ENCODE results near the gene TRIM69. TPM values are rescaled to one million over a fixed set of nuclear protein-coding genes. Genes with fewer than 3 reads are reported as not detected.

Gene TRIM69
- total and polyA plus RNA-seq, 4 donors: 11.2 to 26.4 (median 17.2) TPM

DNA sequence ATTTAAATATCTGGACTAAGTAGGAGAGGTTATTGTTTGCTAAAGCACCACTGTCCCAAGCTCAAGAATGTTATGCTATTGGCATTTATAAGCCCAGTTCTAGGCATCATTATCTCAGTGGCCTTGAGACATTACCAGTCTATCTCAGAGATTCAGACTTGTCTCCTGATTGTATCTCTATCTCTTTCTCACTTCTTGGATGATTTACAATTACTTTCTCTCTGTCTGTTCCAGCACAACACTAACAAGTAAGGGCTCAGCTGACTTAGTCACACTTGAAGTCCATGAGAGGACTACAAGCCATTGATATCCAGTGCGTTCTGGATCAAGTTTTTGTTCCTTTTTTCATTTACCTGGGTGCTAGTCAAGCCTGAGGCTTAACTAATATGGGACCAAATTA, 60.2 kb downstream of the TRIM69 start:
- Histone ChIP-seq H3K36me3 (ENCODE audit: control insufficient read depth in 4 of 4, insufficient read depth in 4 of 4, low read length in 4 of 4) (no peaks in the 10 kb centered on the region), H3K4me3 (no peak overlapping the region), H3K27me3 (ENCODE audit: control insufficient read depth in 3 of 3, insufficient read depth in 3 of 3, low read length in 2 of 3) (no peaks in the 10 kb centered on the region), H3K4me1 (ENCODE audit: control insufficient read depth in 5 of 5, insufficient read depth in 5 of 5, low read length in 5 of 5) (peaks cover 0 to 5% (median 1%) of the 10 kb centered on the region in 5 donors), H3K9ac (ENCODE audit: insufficient read depth in 1 of 2, low read length in 2 of 2) (no peak overlapping the region), H3K9me3 (ENCODE audit: control insufficient read depth in 4 of 4, insufficient read depth in 3 of 4, low read length in 3 of 4) (no peaks in the 10 kb centered on the region), H3K27ac (ENCODE audit: low read depth in 1 of 2, low read length in 1 of 2) (no peak overlapping the region)
- TF ChIP-seq, protein P1, sequence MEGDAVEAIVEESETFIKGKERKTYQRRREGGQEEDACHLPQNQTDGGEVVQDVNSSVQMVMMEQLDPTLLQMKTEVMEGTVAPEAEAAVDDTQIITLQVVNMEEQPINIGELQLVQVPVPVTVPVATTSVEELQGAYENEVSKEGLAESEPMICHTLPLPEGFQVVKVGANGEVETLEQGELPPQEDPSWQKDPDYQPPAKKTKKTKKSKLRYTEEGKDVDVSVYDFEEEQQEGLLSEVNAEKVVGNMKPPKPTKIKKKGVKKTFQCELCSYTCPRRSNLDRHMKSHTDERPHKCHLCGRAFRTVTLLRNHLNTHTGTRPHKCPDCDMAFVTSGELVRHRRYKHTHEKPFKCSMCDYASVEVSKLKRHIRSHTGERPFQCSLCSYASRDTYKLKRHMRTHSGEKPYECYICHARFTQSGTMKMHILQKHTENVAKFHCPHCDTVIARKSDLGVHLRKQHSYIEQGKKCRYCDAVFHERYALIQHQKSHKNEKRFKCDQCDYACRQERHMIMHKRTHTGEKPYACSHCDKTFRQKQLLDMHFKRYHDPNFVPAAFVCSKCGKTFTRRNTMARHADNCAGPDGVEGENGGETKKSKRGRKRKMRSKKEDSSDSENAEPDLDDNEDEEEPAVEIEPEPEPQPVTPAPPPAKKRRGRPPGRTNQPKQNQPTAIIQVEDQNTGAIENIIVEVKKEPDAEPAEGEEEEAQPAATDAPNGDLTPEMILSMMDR (IDR thresholded peaks at IDR 0.05; ENCODE audit: control extremely low read depth, extremely low read depth): no peak
- ATAC-seq (ENCODE audit: insufficient read depth, low FRiP score) (no peak), DNase-seq (no peak)
- WGBS, 2 donors: 87 to 98% methylated on average over 1 of the region's 1 CpG

DNA sequence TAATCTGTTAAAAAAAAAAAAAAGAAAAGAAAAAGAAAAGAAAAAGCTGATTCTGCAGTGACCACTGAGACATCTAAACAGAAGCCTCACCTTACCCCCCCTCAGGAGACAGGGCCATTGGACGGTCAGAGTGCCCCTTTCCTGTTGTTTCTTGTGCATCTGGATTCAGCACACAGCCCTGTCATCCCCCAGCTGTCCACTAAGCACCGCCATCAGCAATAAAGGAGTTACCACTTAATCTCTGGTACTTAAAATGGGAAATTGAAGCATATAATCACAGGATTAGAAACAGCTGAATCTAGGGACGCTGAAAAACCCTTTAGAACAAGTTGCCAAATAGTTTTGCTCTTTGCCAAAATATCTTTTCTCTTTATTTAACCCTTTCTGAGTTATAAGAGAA, 62.5 kb downstream of the TRIM69 start:
- WGBS, 2 donors: 32 to 39% methylated on average over 3 of the region's 3 CpGs
- DNase-seq: peak; percentile 38 to 77 (median 76)

DNA sequence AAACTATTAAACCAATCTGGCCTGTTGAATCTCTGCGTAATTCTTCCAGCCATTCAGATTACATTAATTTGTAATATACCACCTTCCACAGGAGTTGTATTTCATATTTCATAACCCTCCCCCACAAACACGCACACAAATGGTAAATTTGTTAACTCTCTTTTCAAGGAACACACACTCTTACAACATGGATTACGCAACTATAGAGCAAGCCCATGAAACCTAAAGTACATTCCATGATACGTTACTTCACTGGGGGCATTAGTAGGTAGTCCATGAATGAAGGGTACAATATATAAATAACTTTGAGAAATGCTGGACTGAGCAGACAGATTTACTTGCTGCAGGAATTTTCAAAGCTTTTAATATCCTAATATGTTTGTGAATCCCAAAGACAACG, 65.0 kb downstream of the TRIM69 start:
- Histone ChIP-seq H3K27ac (ENCODE audit: low read depth in 1 of 2, low read length in 1 of 2) (no peak overlapping the region), H3K4me3 (no peak overlapping the region), H3K9me3 (ENCODE audit: control insufficient read depth in 4 of 4, insufficient read depth in 3 of 4, low read length in 3 of 4) (no peaks in the 10 kb centered on the region), H3K27me3 (ENCODE audit: control insufficient read depth in 3 of 3, insufficient read depth in 3 of 3, low read length in 2 of 3) (no peaks in the 10 kb centered on the region), H3K9ac (ENCODE audit: insufficient read depth in 1 of 2, low read length in 2 of 2) (no peak overlapping the region), H3K36me3 (ENCODE audit: control insufficient read depth in 4 of 4, insufficient read depth in 4 of 4, low read length in 4 of 4) (no peaks in the 10 kb centered on the region), H3K4me1 (ENCODE audit: control insufficient read depth in 5 of 5, insufficient read depth in 5 of 5, low read length in 5 of 5) (peaks cover 0 to 5% (median 1%) of the 10 kb centered on the region in 5 donors)
- no peak for ATAC-seq (ENCODE audit: insufficient read depth, low FRiP score)
- TF ChIP-seq, protein P1 (IDR thresholded peaks at IDR 0.05; ENCODE audit: control extremely low read depth, extremely low read depth): no peak
- WGBS, 2 donors: 45 to 62% methylated on average over 5 of the region's 5 CpGs
- DNase-seq: no peak

More for the DNA sequence above, 62.5 kb downstream of the TRIM69 start:
- ATAC-seq (ENCODE audit: insufficient read depth, low FRiP score): no peak
- Histone ChIP-seq H3K4me1 (ENCODE audit: control insufficient read depth in 5 of 5, insufficient read depth in 5 of 5, low read length in 5 of 5) (peaks cover 0 to 5% (median 1%) of the 10 kb centered on the region in 5 donors), H3K9ac (ENCODE audit: insufficient read depth in 1 of 2, low read length in 2 of 2) (no peak overlapping the region), H3K9me3 (ENCODE audit: control insufficient read depth in 4 of 4, insufficient read depth in 3 of 4, low read length in 3 of 4) (no peaks in the 10 kb centered on the region), H3K36me3 (ENCODE audit: control insufficient read depth in 4 of 4, insufficient read depth in 4 of 4, low read length in 4 of 4) (no peaks in the 10 kb centered on the region), H3K27me3 (ENCODE audit: control insufficient read depth in 3 of 3, insufficient read depth in 3 of 3, low read length in 2 of 3) (no peaks in the 10 kb centered on the region), H3K4me3 (no peak overlapping the region), H3K27ac (ENCODE audit: low read depth in 1 of 2, low read length in 1 of 2) (no peak overlapping the region)
- TF ChIP-seq, protein P1 (IDR thresholded peaks at IDR 0.05; ENCODE audit: control extremely low read depth, extremely low read depth): no peak

DNA sequence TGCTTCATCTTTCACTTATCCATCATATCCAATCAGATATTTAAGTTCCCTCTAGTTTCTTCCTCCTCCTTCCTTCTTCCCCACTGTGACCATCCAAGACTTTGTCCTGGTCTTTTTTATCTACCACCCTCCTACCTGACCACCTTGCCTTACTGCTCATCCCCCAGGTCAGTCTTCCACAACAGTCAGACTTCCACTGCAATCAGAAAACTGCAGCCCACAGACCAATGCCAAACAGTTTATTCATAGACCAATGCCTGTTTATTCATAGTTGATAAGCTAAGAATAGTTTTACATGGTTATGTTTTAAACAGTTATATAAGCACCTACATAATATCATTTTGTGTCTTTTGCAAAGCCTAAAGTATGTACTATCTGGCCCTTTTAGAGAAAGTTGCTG, 65.5 kb downstream of the TRIM69 start:
- ATAC-seq (ENCODE audit: insufficient read depth, low FRiP score): no peak
- H3K9ac ChIP-seq (ENCODE audit: insufficient read depth in 1 of 2, low read length in 2 of 2): no peak overlapping the region
- H3K27ac ChIP-seq (ENCODE audit: low read depth in 1 of 2, low read length in 1 of 2): no peak overlapping the region
- H3K36me3 ChIP-seq (ENCODE audit: control insufficient read depth in 4 of 4, insufficient read depth in 4 of 4, low read length in 4 of 4): no peaks in the 10 kb centered on the region
- peaks cover 0 to 5% (median 1%) of the 10 kb centered on the region in 5 donors for H3K4me1 ChIP-seq (ENCODE audit: control insufficient read depth in 5 of 5, insufficient read depth in 5 of 5, low read length in 5 of 5)
- no peak overlapping the region for H3K4me3 ChIP-seq
- H3K27me3 ChIP-seq (ENCODE audit: control insufficient read depth in 3 of 3, insufficient read depth in 3 of 3, low read length in 2 of 3): no peaks in the 10 kb centered on the region
- TF ChIP-seq, protein P1 (IDR thresholded peaks at IDR 0.05; ENCODE audit: control extremely low read depth, extremely low read depth): no peak
- no peaks in the 10 kb centered on the region for H3K9me3 ChIP-seq (ENCODE audit: control insufficient read depth in 4 of 4, insufficient read depth in 3 of 4, low read length in 3 of 4)
- no peak for DNase-seq

Measured in lung (tissue), 12 donors.